ENCODE measurements around the gene ITM2A. TPM values are rescaled to one million over a fixed set of nuclear protein-coding genes. Genes with fewer than 3 reads are reported as not detected.

The ITM2A gene
- total RNA-seq, result 42.2 TPM

- DNase-seq (ENCODE audit: low spot score), result peak; percentile 48
Observed at GRCh38 chrX:79366873-79367749, at the start of gene ITM2A. TSS of gene ITM2A (minus strand) at chrX:79367334. CDS start at chrX:79367215, 119 bp downstream.

- no peak for DNase-seq (ENCODE audit: low spot score)
Observed at GRCh38 chrX:79415056-79415455, 47.9 kb upstream of the ITM2A start.

- DNase-seq (ENCODE audit: low spot score), result no peak
Observed at GRCh38 chrX:79413963-79414362, 46.8 kb upstream of the ITM2A start.

GRCh38 chrX:79412972-79413371, 45.8 kb upstream of the ITM2A start:
- DNase-seq (ENCODE audit: low spot score), result no peak

GRCh38 chrX:79412166-79412565, 45.0 kb upstream of the ITM2A start:
- no peak for DNase-seq (ENCODE audit: low spot score)

GRCh38 chrX:79409657-79410056, 42.5 kb upstream of the ITM2A start:
- DNase-seq (ENCODE audit: low spot score), result no peak

- no peak for DNase-seq (ENCODE audit: low spot score)
Observed at GRCh38 chrX:79408623-79409322, 41.6 kb upstream of the ITM2A start.

GRCh38 chrX:79400623-79401022, 33.5 kb upstream of the ITM2A start:
- no peak for DNase-seq (ENCODE audit: low spot score)

- no peak for DNase-seq (ENCODE audit: low spot score)
Observed at GRCh38 chrX:79375340-79375739, 8.2 kb upstream of the ITM2A start.

- DNase-seq (ENCODE audit: low spot score), result no peak
Observed at GRCh38 chrX:79371640-79372039, 4.5 kb upstream of the ITM2A start.

GRCh38 chrX:79371101-79371500, 4.0 kb upstream of the ITM2A start:
- DNase-seq (ENCODE audit: low spot score), result no peak

- DNase-seq (ENCODE audit: low spot score), result no peak
Observed at GRCh38 chrX:79369871-79370270, 2.7 kb upstream of the ITM2A start.

GRCh38 chrX:79368441-79368840, 1.3 kb upstream of the ITM2A start:
- DNase-seq (ENCODE audit: low spot score), result no peak

GRCh38 chrX:79367907-79368306, 773 bp upstream of the ITM2A start:
- DNase-seq (ENCODE audit: low spot score), result no peak

GRCh38 chrX:79366556-79366872, 620 bp downstream of the ITM2A start:
- peak; percentile 42 for DNase-seq (ENCODE audit: low spot score)

GRCh38 chrX:79365591-79365990, 1.5 kb downstream of the ITM2A start:
- no peak for DNase-seq (ENCODE audit: low spot score)

GRCh38 chrX:79364306-79364705, 2.8 kb downstream of the ITM2A start:
- DNase-seq (ENCODE audit: low spot score), result no peak

GRCh38 chrX:79361192-79361870, 5.8 kb downstream of the ITM2A start:
- DNase-seq (ENCODE audit: low spot score), result no peak

- DNase-seq (ENCODE audit: low spot score), result no peak
Observed at GRCh38 chrX:79336869-79337815, 30.0 kb downstream of the ITM2A start.

- DNase-seq (ENCODE audit: low spot score), result no peak
Observed at GRCh38 chrX:79330022-79330421, 37.1 kb downstream of the ITM2A start.

- no peak for DNase-seq (ENCODE audit: low spot score)
Observed at GRCh38 chrX:79325263-79325958, 41.7 kb downstream of the ITM2A start.

Data from ureter (tissue), 1 donor.